Measurements from ENCODE around the gene NDUFV1.

GRCh38 chr11:67640021-67640757, 33.5 kb downstream of the NDUFV1 start:
- TF ChIP-seq TAF1 (IDR thresholded peaks at IDR 0.05; ENCODE audit: low read depth, low read length), result no peak
- TF ChIP-seq POLR2A (IDR thresholded peaks at IDR 0.05; ENCODE audit: low read depth, low read length), result no peak
- no peak for TF ChIP-seq POLR2AphosphoS5 (IDR thresholded peaks at IDR 0.05; ENCODE audit: low read depth, low read length)
- no peak for TF ChIP-seq SPI1 (IDR thresholded peaks at IDR 0.05; ENCODE audit: low read depth, low read length)
- no peak for TF ChIP-seq PAX5 (IDR thresholded peaks at IDR 0.05; ENCODE audit: insufficient read depth, low read length, severe bottlenecking)
- TF ChIP-seq POU2F2 (IDR thresholded peaks at IDR 0.05; ENCODE audit: low read depth, low read length), result no peak

Data from GM12891 (cell line).